HG03196 (cell line): ENCODE measurements around the gene PRMT3.
"Not testable (repeated sequence)": the region's sequence is repeated elsewhere in the genome, so short reads cannot be mapped to it uniquely, and the experiment has no call there.

Experiments
- ATAC-seq: cut with Tn5 transposase; IDR thresholded peaks from one replicate; pipeline ENCODE4 v1.9.1; 2021; ENCODE audit not compliant: unreplicated experiment

Gene PRMT3

GRCh38 chr11:20501252-20501651 is 113.7 kb downstream of the PRMT3 start:
- peak; percentile 90 for ATAC-seq

DNA sequence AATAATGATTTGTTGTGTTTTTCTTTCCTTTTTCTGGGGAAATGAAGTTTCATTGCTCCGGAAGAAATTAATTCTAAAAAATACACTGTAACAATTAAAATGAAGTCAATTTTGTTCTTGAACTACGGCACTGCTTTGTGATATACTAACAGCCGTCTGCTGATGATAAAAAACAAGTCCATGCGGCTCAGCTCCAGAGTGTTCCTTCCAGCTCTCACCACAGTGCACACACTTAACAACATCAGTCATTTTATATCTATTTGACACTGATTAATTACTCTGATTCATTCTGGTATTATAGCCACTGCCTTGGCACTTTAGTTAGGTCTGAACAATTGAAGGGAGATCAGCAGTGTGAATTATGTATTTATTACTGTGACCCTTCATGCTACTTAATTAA is 114.5 kb downstream of the PRMT3 start:
- ATAC-seq: no peak

DNA sequence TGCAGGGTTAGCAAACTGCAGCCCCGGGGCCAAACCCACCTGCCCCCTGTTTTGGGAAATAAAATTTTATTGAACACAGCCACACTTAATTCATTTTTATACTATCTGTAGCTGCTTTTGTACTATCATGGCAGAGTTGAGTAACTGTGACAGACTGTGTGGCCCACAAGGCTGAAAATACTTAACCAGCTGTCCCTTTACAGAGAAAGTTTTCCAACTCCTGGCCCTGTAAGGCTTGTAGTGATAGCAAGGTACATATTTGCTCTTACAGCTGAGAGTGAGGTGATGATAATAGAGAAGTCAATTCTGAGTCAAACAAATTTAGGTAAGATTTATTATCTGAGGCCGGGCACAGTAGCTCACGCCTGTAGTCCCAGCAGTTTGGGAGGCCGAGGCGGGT is 124.5 kb downstream of the PRMT3 start:
- no peak for ATAC-seq

DNA sequence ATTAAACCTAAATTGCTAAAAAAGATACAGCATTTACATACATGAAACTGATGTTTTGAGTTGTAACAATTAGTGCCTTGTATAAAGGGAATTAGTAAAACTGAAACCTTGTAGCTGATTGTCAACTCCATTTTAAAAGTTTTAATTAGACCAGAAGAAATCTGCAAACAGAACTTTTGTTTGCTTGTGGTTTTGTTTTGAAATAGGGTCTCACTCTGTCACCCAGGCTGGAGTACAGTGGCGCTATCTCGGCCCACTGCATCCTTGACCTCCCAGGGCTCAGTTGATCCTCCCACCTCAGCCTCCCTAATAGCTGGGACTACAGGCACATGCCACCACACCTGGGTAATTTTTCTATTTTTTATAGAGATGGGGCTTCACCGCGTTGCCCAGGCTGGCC is 125.4 kb downstream of the PRMT3 start:
- ATAC-seq: no peak

- no peak for ATAC-seq
These were observed 130.9 kb downstream of the PRMT3 start for GRCh38 chr11:20518323-20518834.

- no peak for ATAC-seq
These were observed 135.0 kb downstream of the PRMT3 start for GRCh38 chr11:20522536-20522935.

- no peak for ATAC-seq
These were observed 142.2 kb downstream of the PRMT3 start for GRCh38 chr11:20529757-20530156.

- no peak for ATAC-seq
These were observed 143.6 kb downstream of the PRMT3 start for GRCh38 chr11:20530942-20531703.

DNA sequence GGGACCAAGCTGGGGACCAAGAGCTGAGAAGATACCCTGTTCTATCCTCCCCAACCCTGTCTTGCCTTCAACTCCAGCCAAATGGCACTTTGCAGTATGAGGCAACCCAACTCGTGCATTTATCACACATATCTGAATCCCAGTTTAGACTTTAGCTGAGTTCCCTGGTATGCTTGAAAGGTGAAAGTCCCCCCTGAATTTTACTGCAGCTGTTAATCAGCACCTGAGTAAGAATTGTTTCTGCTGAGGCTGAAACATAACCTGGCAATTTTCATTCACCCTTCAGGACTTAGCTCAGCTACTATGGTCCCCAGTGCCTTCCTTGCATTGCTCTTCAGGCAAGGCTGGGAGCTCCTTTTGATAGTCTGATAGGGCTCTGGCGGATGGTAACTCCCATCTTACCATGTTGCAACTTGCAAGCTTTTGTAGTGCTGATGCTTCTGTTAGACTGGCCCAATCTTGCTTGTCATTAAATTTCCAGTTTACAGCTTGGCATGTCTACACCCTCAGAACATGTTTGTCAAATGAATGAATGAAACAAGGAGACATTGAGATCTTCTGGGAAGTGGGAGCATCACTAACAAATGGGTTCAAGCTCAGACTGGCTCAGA is 147.9 kb downstream of the PRMT3 start:
- no peak for ATAC-seq

DNA sequence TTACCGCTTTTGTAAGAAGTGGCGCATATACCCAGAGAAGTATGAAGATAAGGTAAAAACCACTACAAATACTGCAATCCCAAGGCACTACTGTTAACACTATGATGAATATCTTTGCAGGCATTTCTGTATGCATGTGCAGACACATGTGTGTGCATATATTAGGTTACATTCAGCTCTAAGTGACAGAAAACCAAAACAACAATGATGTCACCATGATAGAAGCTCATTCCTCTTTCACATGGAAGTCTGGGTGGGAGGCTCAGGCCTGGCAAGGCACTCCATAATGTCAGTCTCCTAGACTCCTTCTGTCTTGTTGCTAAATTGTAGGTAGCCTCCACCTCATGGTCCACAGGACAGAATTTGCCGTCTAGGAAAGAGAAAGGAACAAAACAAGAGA is 148.8 kb downstream of the PRMT3 start:
- no peak for ATAC-seq

GRCh38 chr11:20536784-20537183 is 149.3 kb downstream of the PRMT3 start:
- no peak for ATAC-seq

DNA sequence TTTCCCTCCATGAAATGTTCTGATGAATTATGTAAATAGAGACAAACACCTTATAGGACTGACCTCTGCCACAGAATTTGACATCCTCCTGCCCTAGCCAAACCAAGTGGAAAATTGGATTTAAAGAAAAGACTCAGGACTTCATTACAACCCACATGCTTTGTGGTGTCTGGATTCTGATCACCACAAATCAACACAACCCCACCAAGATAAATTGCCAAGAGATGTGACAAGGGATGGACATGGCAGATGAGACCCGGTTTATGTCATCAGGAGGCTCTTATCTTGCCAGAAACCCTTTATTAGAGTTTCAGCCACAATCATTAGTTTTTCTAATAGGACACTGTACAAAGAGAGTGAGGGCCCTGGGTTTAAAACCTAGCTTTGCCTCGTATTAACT is 154.0 kb downstream of the PRMT3 start:
- no peak for ATAC-seq

- ATAC-seq: no peak
These were observed 157.2 kb downstream of the PRMT3 start for GRCh38 chr11:20544603-20545237.

DNA sequence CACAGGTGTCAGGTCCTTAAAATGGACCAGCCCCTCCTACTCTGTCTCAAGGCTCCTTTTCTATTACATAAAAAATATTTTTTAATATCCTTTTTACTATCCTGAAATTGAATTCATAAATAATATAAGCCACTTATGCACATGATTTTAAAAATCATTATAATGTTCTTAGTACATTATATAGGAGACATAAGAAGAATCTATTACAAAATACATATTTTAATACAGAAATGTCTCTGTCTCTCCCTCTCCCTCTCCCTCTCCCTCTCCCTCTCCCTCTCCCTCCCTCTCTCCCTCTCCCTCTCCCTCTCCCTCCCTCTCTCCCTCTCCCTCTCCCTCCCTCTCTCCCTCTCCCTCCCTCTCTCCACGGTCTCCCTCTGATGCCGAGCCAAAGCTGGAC is 159.9 kb downstream of the PRMT3 start:
- ATAC-seq: no peak

- no peak for ATAC-seq
These were observed 163.6 kb downstream of the PRMT3 start for GRCh38 chr11:20551096-20551495.

GRCh38 chr11:20555783-20556182 is 168.3 kb downstream of the PRMT3 start:
- no peak for ATAC-seq

DNA sequence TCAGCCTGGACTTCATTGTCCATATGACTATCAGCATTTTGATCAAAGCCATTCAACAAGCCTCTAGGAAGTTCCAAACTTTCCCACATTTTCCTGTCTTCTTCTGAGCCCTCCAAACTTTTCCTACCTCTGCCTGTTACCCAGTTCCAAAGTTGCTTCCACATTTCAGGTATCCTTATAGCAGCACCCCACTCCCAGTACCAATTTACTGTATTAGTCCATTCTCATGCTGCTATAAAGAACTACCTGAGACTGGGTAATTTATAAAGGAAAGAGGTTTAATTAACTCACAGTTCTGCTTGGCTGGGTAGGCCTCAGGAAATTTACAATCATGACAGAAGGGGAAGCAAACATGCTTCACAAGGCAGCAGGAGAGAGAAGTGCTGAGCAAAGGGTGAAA is 168.9 kb downstream of the PRMT3 start:
- ATAC-seq: not testable (repeated sequence)

GRCh38 chr11:20558741-20559140 is 171.2 kb downstream of the PRMT3 start:
- ATAC-seq: no peak
